Measurements from ENCODE around the gene TWIST1.

TWIST1 gene

GRCh38 chr7:19118636-19119371, 1.4 kb upstream of the TWIST1 start:
- Mint-ChIP-seq H3K36me3 (ENCODE audit: low read depth) (no peaks in the 10 kb centered on the region), H3K4me3 (no peak overlapping the region), H3K27ac (no peak overlapping the region), H3K9me3 (no peaks in the 10 kb centered on the region), H3K27me3 (peaks cover 69% of the 10 kb centered on the region), H3K4me1 (ENCODE audit: low read depth) (peaks cover 4% of the 10 kb centered on the region)

GRCh38 chr7:19117870-19118608, 603 bp upstream of the TWIST1 start:
- Mint-ChIP-seq H3K9me3 (no peaks in the 10 kb centered on the region), H3K36me3 (ENCODE audit: low read depth) (no peaks in the 10 kb centered on the region), H3K27ac (no peak overlapping the region), H3K27me3 (peaks cover 68% of the 10 kb centered on the region), H3K4me3 (no peak overlapping the region), H3K4me1 (ENCODE audit: low read depth) (peaks cover 4% of the 10 kb centered on the region)

GRCh38 chr7:19116121-19117090, 1.0 kb downstream of the TWIST1 start:
- Mint-ChIP-seq H3K27me3 (peaks cover 71% of the 10 kb centered on the region), H3K36me3 (ENCODE audit: low read depth) (no peaks in the 10 kb centered on the region), H3K4me3 (peak overlapping the region; percentile 46), H3K27ac (no peak overlapping the region), H3K9me3 (no peaks in the 10 kb centered on the region), H3K4me1 (ENCODE audit: low read depth) (peaks cover 4% of the 10 kb centered on the region)

GRCh38 chr7:19114551-19114855, 2.9 kb downstream of the TWIST1 start:
- no peak overlapping the region for H3K4me3 Mint-ChIP-seq
- H3K27me3 Mint-ChIP-seq, result peaks cover 71% of the 10 kb centered on the region
- H3K36me3 Mint-ChIP-seq (ENCODE audit: low read depth), result no peaks in the 10 kb centered on the region
- peaks cover 8% of the 10 kb centered on the region for H3K4me1 Mint-ChIP-seq (ENCODE audit: low read depth)
- H3K27ac Mint-ChIP-seq, result no peak overlapping the region
- H3K9me3 Mint-ChIP-seq, result no peaks in the 10 kb centered on the region

- Mint-ChIP-seq H3K27me3 (peaks cover 71% of the 10 kb centered on the region), H3K4me1 (ENCODE audit: low read depth) (peaks cover 8% of the 10 kb centered on the region), H3K9me3 (no peaks in the 10 kb centered on the region), H3K36me3 (ENCODE audit: low read depth) (no peaks in the 10 kb centered on the region), H3K27ac (no peak overlapping the region), H3K4me3 (no peak overlapping the region)
Observed at GRCh38 chr7:19113855-19114550, 3.4 kb downstream of the TWIST1 start.

- no peaks in the 10 kb centered on the region for H3K36me3 Mint-ChIP-seq (ENCODE audit: low read depth)
- no peaks in the 10 kb centered on the region for H3K9me3 Mint-ChIP-seq
- peaks cover 71% of the 10 kb centered on the region for H3K27me3 Mint-ChIP-seq
- H3K4me1 Mint-ChIP-seq (ENCODE audit: low read depth), result peaks cover 8% of the 10 kb centered on the region
- H3K4me3 Mint-ChIP-seq, result no peak overlapping the region
- H3K27ac Mint-ChIP-seq, result no peak overlapping the region
Observed at GRCh38 chr7:19113002-19113350, 4.5 kb downstream of the TWIST1 start.

GRCh38 chr7:19112274-19113001, 5.0 kb downstream of the TWIST1 start:
- Mint-ChIP-seq H3K4me3 (no peak overlapping the region), H3K4me1 (ENCODE audit: low read depth) (peaks cover 11% of the 10 kb centered on the region), H3K27ac (no peak overlapping the region), H3K9me3 (no peaks in the 10 kb centered on the region), H3K36me3 (ENCODE audit: low read depth) (no peaks in the 10 kb centered on the region), H3K27me3 (peaks cover 77% of the 10 kb centered on the region)

GRCh38 chr7:19111474-19112273, 5.8 kb downstream of the TWIST1 start:
- Mint-ChIP-seq H3K4me1 (ENCODE audit: low read depth) (peaks cover 13% of the 10 kb centered on the region), H3K9me3 (no peaks in the 10 kb centered on the region), H3K36me3 (ENCODE audit: low read depth) (no peaks in the 10 kb centered on the region), H3K4me3 (no peak overlapping the region), H3K27ac (no peak overlapping the region), H3K27me3 (peaks cover 84% of the 10 kb centered on the region)

- Mint-ChIP-seq H3K27me3 (peaks cover 88% of the 10 kb centered on the region), H3K4me3 (no peak overlapping the region), H3K36me3 (ENCODE audit: low read depth) (no peaks in the 10 kb centered on the region)
Observed at GRCh38 chr7:19110776-19111175, 6.7 kb downstream of the TWIST1 start.

GRCh38 chr7:19110026-19110730, 7.3 kb downstream of the TWIST1 start:
- Mint-ChIP-seq H3K27ac (no peak overlapping the region), H3K9me3 (no peaks in the 10 kb centered on the region), H3K4me1 (ENCODE audit: low read depth) (peaks cover 9% of the 10 kb centered on the region), H3K4me3 (no peak overlapping the region), H3K36me3 (ENCODE audit: low read depth) (no peaks in the 10 kb centered on the region), H3K27me3 (peaks cover 91% of the 10 kb centered on the region)

More at GRCh38 chr7:19110776-19111175, 6.7 kb downstream of the TWIST1 start:
- no peaks in the 10 kb centered on the region for H3K9me3 Mint-ChIP-seq
- H3K27ac Mint-ChIP-seq, result no peak overlapping the region
- H3K4me1 Mint-ChIP-seq (ENCODE audit: low read depth), result peaks cover 9% of the 10 kb centered on the region

GRCh38 chr7:19109000-19109946, 8.2 kb downstream of the TWIST1 start:
- no peak overlapping the region for H3K4me3 Mint-ChIP-seq
- H3K4me1 Mint-ChIP-seq (ENCODE audit: low read depth), result peaks cover 9% of the 10 kb centered on the region
- H3K36me3 Mint-ChIP-seq (ENCODE audit: low read depth), result no peaks in the 10 kb centered on the region
- H3K27ac Mint-ChIP-seq, result no peak overlapping the region
- peaks cover 96% of the 10 kb centered on the region for H3K27me3 Mint-ChIP-seq
- H3K9me3 Mint-ChIP-seq, result no peaks in the 10 kb centered on the region

All from stimulated activated naive CD8-positive, alpha-beta T cell treated with anti-CD3 and anti-CD28 coated beads, Interleukin-15, Interleukin-2, amounts not matched to agents 100 ng/mL and 50 ng/mL, for 24 hours (primary cell).